ENCODE results near the gene CXCL12.

CXCL12 gene

GRCh38 chr10:44385026-44385695 lies at the start of gene CXCL12:
Gene CXCL12, minus strand, starts transcription at chr10:44385097. Its CDS starts 92 bp downstream, at chr10:44385005.
- Histone ChIP-seq H3K4me3 (ENCODE audit: low read length) (peak within 1 kb of the TSS; percentile 78), H3K27ac (ENCODE audit: low read length) (no peak within 1 kb of the TSS), H3K27me3 (ENCODE audit: control insufficient read depth, insufficient read depth, low read length) (peaks cover 39% of the 10 kb centered on the region), H3K9me3 (ENCODE audit: control insufficient read depth, low read depth, low read length) (no peaks in the 10 kb centered on the region), H3K4me1 (ENCODE audit: control insufficient read depth, low read depth, low read length) (peaks cover 41% of the 10 kb centered on the region), H3K36me3 (ENCODE audit: control insufficient read depth, low read depth, low read length) (peaks cover 2% of the 10 kb centered on the region), H3K9ac (ENCODE audit: low read length) (peak within 1 kb of the TSS; percentile 36)

- Histone ChIP-seq H3K36me3 (ENCODE audit: control insufficient read depth, low read depth, low read length) (no peaks in the 10 kb centered on the region), H3K4me3 (ENCODE audit: low read length) (no peak overlapping the region), H3K4me1 (ENCODE audit: control insufficient read depth, low read depth, low read length) (no peaks in the 10 kb centered on the region), H3K9me3 (ENCODE audit: control insufficient read depth, low read depth, low read length) (no peaks in the 10 kb centered on the region), H3K27ac (ENCODE audit: low read length) (no peak overlapping the region), H3K27me3 (ENCODE audit: control insufficient read depth, insufficient read depth, low read length) (no peaks in the 10 kb centered on the region), H3K9ac (ENCODE audit: low read length) (no peak overlapping the region)
These were observed 42.6 kb upstream of the CXCL12 start for GRCh38 chr10:44427479-44427878.

GRCh38 chr10:44427037-44427436 lies 42.1 kb upstream of the CXCL12 start:
- Histone ChIP-seq H3K9ac (ENCODE audit: low read length) (no peak overlapping the region), H3K27me3 (ENCODE audit: control insufficient read depth, insufficient read depth, low read length) (no peaks in the 10 kb centered on the region), H3K27ac (ENCODE audit: low read length) (no peak overlapping the region), H3K9me3 (ENCODE audit: control insufficient read depth, low read depth, low read length) (no peaks in the 10 kb centered on the region), H3K4me3 (ENCODE audit: low read length) (no peak overlapping the region), H3K36me3 (ENCODE audit: control insufficient read depth, low read depth, low read length) (no peaks in the 10 kb centered on the region), H3K4me1 (ENCODE audit: control insufficient read depth, low read depth, low read length) (no peaks in the 10 kb centered on the region)

GRCh38 chr10:44426247-44427034 lies 41.5 kb upstream of the CXCL12 start:
- Histone ChIP-seq H3K9me3 (ENCODE audit: control insufficient read depth, low read depth, low read length) (no peaks in the 10 kb centered on the region), H3K36me3 (ENCODE audit: control insufficient read depth, low read depth, low read length) (no peaks in the 10 kb centered on the region), H3K4me1 (ENCODE audit: control insufficient read depth, low read depth, low read length) (no peaks in the 10 kb centered on the region), H3K4me3 (ENCODE audit: low read length) (no peak overlapping the region), H3K9ac (ENCODE audit: low read length) (no peak overlapping the region), H3K27me3 (ENCODE audit: control insufficient read depth, insufficient read depth, low read length) (no peaks in the 10 kb centered on the region), H3K27ac (ENCODE audit: low read length) (no peak overlapping the region)

- Histone ChIP-seq H3K36me3 (ENCODE audit: control insufficient read depth, low read depth, low read length) (no peaks in the 10 kb centered on the region), H3K4me1 (ENCODE audit: control insufficient read depth, low read depth, low read length) (no peaks in the 10 kb centered on the region), H3K27me3 (ENCODE audit: control insufficient read depth, insufficient read depth, low read length) (no peaks in the 10 kb centered on the region), H3K9ac (ENCODE audit: low read length) (no peak overlapping the region), H3K4me3 (ENCODE audit: low read length) (no peak overlapping the region), H3K27ac (ENCODE audit: low read length) (no peak overlapping the region), H3K9me3 (ENCODE audit: control insufficient read depth, low read depth, low read length) (no peaks in the 10 kb centered on the region)
These were observed 40.6 kb upstream of the CXCL12 start for GRCh38 chr10:44425466-44425865.

GRCh38 chr10:44424957-44425356 lies 40.1 kb upstream of the CXCL12 start:
- H3K9me3 ChIP-seq (ENCODE audit: control insufficient read depth, low read depth, low read length) = no peaks in the 10 kb centered on the region
- no peak overlapping the region for H3K9ac ChIP-seq (ENCODE audit: low read length)
- H3K27me3 ChIP-seq (ENCODE audit: control insufficient read depth, insufficient read depth, low read length) = no peaks in the 10 kb centered on the region
- H3K36me3 ChIP-seq (ENCODE audit: control insufficient read depth, low read depth, low read length) = no peaks in the 10 kb centered on the region
- H3K4me3 ChIP-seq (ENCODE audit: low read length) = no peak overlapping the region
- H3K4me1 ChIP-seq (ENCODE audit: control insufficient read depth, low read depth, low read length) = no peaks in the 10 kb centered on the region
- no peak overlapping the region for H3K27ac ChIP-seq (ENCODE audit: low read length)

GRCh38 chr10:44424298-44424697 lies 39.4 kb upstream of the CXCL12 start:
- H3K27me3 ChIP-seq (ENCODE audit: control insufficient read depth, insufficient read depth, low read length) = no peaks in the 10 kb centered on the region
- no peaks in the 10 kb centered on the region for H3K36me3 ChIP-seq (ENCODE audit: control insufficient read depth, low read depth, low read length)
- no peak overlapping the region for H3K4me3 ChIP-seq (ENCODE audit: low read length)
- H3K27ac ChIP-seq (ENCODE audit: low read length) = no peak overlapping the region
- no peak overlapping the region for H3K9ac ChIP-seq (ENCODE audit: low read length)
- H3K9me3 ChIP-seq (ENCODE audit: control insufficient read depth, low read depth, low read length) = no peaks in the 10 kb centered on the region
- no peaks in the 10 kb centered on the region for H3K4me1 ChIP-seq (ENCODE audit: control insufficient read depth, low read depth, low read length)

- Histone ChIP-seq H3K4me3 (ENCODE audit: low read length) (no peak overlapping the region), H3K36me3 (ENCODE audit: control insufficient read depth, low read depth, low read length) (no peaks in the 10 kb centered on the region), H3K4me1 (ENCODE audit: control insufficient read depth, low read depth, low read length) (no peaks in the 10 kb centered on the region), H3K27ac (ENCODE audit: low read length) (no peak overlapping the region), H3K9me3 (ENCODE audit: control insufficient read depth, low read depth, low read length) (no peaks in the 10 kb centered on the region), H3K9ac (ENCODE audit: low read length) (no peak overlapping the region), H3K27me3 (ENCODE audit: control insufficient read depth, insufficient read depth, low read length) (no peaks in the 10 kb centered on the region)
These were observed 37.7 kb upstream of the CXCL12 start for GRCh38 chr10:44422570-44423101.

- Histone ChIP-seq H3K27me3 (ENCODE audit: control insufficient read depth, insufficient read depth, low read length) (no peaks in the 10 kb centered on the region), H3K4me1 (ENCODE audit: control insufficient read depth, low read depth, low read length) (no peaks in the 10 kb centered on the region), H3K27ac (ENCODE audit: low read length) (no peak overlapping the region), H3K36me3 (ENCODE audit: control insufficient read depth, low read depth, low read length) (no peaks in the 10 kb centered on the region), H3K9ac (ENCODE audit: low read length) (no peak overlapping the region), H3K4me3 (ENCODE audit: low read length) (no peak overlapping the region), H3K9me3 (ENCODE audit: control insufficient read depth, low read depth, low read length) (no peaks in the 10 kb centered on the region)
These were observed 37.3 kb upstream of the CXCL12 start for GRCh38 chr10:44422153-44422552.

- H3K4me1 ChIP-seq (ENCODE audit: control insufficient read depth, low read depth, low read length) = no peaks in the 10 kb centered on the region
- no peaks in the 10 kb centered on the region for H3K9me3 ChIP-seq (ENCODE audit: control insufficient read depth, low read depth, low read length)
- H3K4me3 ChIP-seq (ENCODE audit: low read length) = no peak overlapping the region
- no peaks in the 10 kb centered on the region for H3K27me3 ChIP-seq (ENCODE audit: control insufficient read depth, insufficient read depth, low read length)
- H3K9ac ChIP-seq (ENCODE audit: low read length) = no peak overlapping the region
- H3K36me3 ChIP-seq (ENCODE audit: control insufficient read depth, low read depth, low read length) = no peaks in the 10 kb centered on the region
- no peak overlapping the region for H3K27ac ChIP-seq (ENCODE audit: low read length)
These were observed 35.1 kb upstream of the CXCL12 start for GRCh38 chr10:44419790-44420549.

GRCh38 chr10:44418637-44419036 lies 33.7 kb upstream of the CXCL12 start:
- H3K27ac ChIP-seq (ENCODE audit: low read length) = no peak overlapping the region
- H3K4me3 ChIP-seq (ENCODE audit: low read length) = no peak overlapping the region
- no peaks in the 10 kb centered on the region for H3K9me3 ChIP-seq (ENCODE audit: control insufficient read depth, low read depth, low read length)
- H3K4me1 ChIP-seq (ENCODE audit: control insufficient read depth, low read depth, low read length) = no peaks in the 10 kb centered on the region
- no peaks in the 10 kb centered on the region for H3K36me3 ChIP-seq (ENCODE audit: control insufficient read depth, low read depth, low read length)
- no peak overlapping the region for H3K9ac ChIP-seq (ENCODE audit: low read length)
- H3K27me3 ChIP-seq (ENCODE audit: control insufficient read depth, insufficient read depth, low read length) = no peaks in the 10 kb centered on the region
